Right atrium auricular region (tissue), 2 donors: Measurements from ENCODE around the gene NDUFS8. TPM values are rescaled to one million over a fixed set of nuclear protein-coding genes. Genes with fewer than 3 reads are reported as not detected.
A peak's percentile ranks its signal among the peaks of the same experiment; 100 is the strongest.

Experiments used
- DNase-seq: peaks from one replicate; pipeline ENCODE4 v3.0.0-alpha.2; 2019; ENCODE audit warnings: low spot score
- H3K27ac ChIP-seq, 2 donors: fragments of 200-600 bp; sonication (generic); 1 replicate in 1 of 2; 2 replicates in 1 of 2; pipeline ENCODE4 v1.5.1; 2016 to 2019
- H3K27me3 ChIP-seq, 2 donors: fragments of 200-600 bp; sonication (generic); one replicate each; pipeline versions ENCODE4 v1.5.1 to v1.6.0; 2017 to 2019
- H3K36me3 ChIP-seq: fragments of 200-600 bp; sonication (generic); one replicate; pipeline ENCODE4 v1.5.1; 2016
- H3K4me1 ChIP-seq, 2 donors: fragments of 200-600 bp; sonication (generic); one replicate each; pipeline versions ENCODE4 v1.5.1 to v1.6.0; 2017 to 2019
- H3K4me3 ChIP-seq, 2 donors: fragments of 200-600 bp; sonication (generic); 1 replicate in 1 of 2; 2 replicates in 1 of 2; pipeline ENCODE4 v1.5.1; 2017 to 2019; ENCODE audit warnings: mild to moderate bottlenecking in 1 of 2, moderate library complexity in 1 of 2
- H3K9me3 ChIP-seq, 2 donors: fragments of 200-600 bp; sonication (generic); one replicate each; pipeline ENCODE4 v1.5.1; 2019
- total RNA-seq, 2 donors: library from RNA; depleted of rRNA; stranded (reverse); fragments of >200 nt; gene quantifications; one replicate each; pipeline ENCODE4 v1.1.0, GENCODE V29; 2016
- TF ChIP-seq, protein P1 (sequence below), 2 donors: fragments of 200-600 bp; sonication (generic); IDR thresholded peaks; one replicate each; pipeline ENCODE4 v1.5.1; 2019; ENCODE audit warnings: antibody characterized with exemption in 2 of 2

The NDUFS8 gene
- total RNA-seq, 2 donors from 2014 or later: 436 to 568 TPM

DNA sequence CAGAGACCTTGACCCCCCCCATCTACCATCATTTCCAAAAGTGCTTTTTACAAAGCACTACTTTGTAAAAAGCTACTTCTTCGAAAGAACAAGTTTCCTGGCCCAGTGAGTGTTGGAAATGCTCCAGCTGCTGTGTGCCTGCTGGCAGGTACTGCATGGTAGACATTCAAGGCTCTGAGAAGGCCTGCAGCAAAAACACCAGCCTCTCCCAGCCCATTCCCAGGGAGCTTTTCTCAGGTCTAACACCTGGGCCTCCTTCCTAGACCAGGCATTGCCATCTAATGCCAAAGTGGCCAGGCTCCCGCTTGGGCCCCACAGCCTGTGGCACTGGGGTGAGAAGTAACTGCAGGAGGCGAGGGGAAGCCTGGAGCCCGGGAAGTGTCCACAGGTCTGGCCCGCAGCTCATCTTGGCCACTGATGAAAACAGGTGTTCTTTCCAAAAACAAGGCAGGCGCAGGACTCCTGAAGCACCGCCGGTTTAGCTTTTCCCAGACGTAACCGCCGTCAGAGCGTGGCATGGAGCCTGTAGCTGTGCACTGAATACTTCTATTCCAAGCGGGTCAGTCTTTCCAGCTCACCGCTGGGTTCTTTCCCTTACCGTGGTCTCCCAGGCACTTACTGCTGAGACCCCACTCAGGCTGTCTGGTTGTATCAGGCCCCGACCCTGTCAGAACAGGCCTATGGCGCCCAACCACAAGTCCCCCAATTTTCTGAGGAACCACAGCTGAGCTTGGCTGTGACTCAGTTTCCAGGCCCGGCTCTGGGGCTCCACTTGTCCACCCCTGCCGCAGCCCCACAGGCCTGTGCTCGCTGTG lies 7.1 kb downstream of the NDUFS8 start:
- H3K27me3 ChIP-seq: no peaks in the 10 kb centered on the region
- no peak overlapping the region for H3K4me3 ChIP-seq
- no peaks in the 10 kb centered on the region for H3K9me3 ChIP-seq
- H3K27ac ChIP-seq: peak overlapping the region; percentile 84 to 88
- TF ChIP-seq, protein P1, sequence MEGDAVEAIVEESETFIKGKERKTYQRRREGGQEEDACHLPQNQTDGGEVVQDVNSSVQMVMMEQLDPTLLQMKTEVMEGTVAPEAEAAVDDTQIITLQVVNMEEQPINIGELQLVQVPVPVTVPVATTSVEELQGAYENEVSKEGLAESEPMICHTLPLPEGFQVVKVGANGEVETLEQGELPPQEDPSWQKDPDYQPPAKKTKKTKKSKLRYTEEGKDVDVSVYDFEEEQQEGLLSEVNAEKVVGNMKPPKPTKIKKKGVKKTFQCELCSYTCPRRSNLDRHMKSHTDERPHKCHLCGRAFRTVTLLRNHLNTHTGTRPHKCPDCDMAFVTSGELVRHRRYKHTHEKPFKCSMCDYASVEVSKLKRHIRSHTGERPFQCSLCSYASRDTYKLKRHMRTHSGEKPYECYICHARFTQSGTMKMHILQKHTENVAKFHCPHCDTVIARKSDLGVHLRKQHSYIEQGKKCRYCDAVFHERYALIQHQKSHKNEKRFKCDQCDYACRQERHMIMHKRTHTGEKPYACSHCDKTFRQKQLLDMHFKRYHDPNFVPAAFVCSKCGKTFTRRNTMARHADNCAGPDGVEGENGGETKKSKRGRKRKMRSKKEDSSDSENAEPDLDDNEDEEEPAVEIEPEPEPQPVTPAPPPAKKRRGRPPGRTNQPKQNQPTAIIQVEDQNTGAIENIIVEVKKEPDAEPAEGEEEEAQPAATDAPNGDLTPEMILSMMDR (IDR thresholded peaks at IDR 0.05): no peak
- no peak for DNase-seq
- H3K36me3 ChIP-seq: peaks cover 4% of the 10 kb centered on the region
- H3K4me1 ChIP-seq: peaks cover 0 to 75% of the 10 kb centered on the region in 2 donors

DNA sequence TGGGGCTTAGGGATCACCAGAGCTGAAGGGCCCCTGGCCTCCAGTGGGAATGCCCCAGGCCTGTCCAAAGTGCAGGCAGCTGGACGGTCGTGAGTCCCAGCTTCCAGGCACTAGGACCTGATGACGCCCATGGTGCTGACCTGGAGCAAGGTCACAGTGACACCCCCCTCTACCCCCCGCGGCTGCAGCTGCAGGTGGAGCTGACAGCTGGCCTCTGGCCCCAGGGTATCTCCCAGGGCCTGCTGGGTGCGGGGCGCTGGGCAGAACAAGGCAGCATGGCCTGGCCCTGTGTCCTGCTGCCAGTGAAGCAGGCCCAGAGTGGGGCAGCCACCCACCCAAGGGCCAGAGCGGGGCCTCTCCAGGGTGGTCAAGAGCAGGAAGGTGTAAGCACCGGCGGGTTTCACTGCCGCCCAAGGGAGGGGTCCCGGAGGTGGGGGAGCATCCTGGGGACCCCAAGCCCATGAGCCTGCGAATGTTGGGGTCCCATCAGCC lies 7.8 kb downstream of the NDUFS8 start:
- DNase-seq: no peak
- peaks cover 0 to 68% of the 10 kb centered on the region in 2 donors for H3K4me1 ChIP-seq
- TF ChIP-seq, protein P1 (IDR thresholded peaks at IDR 0.05): no peak

DNA sequence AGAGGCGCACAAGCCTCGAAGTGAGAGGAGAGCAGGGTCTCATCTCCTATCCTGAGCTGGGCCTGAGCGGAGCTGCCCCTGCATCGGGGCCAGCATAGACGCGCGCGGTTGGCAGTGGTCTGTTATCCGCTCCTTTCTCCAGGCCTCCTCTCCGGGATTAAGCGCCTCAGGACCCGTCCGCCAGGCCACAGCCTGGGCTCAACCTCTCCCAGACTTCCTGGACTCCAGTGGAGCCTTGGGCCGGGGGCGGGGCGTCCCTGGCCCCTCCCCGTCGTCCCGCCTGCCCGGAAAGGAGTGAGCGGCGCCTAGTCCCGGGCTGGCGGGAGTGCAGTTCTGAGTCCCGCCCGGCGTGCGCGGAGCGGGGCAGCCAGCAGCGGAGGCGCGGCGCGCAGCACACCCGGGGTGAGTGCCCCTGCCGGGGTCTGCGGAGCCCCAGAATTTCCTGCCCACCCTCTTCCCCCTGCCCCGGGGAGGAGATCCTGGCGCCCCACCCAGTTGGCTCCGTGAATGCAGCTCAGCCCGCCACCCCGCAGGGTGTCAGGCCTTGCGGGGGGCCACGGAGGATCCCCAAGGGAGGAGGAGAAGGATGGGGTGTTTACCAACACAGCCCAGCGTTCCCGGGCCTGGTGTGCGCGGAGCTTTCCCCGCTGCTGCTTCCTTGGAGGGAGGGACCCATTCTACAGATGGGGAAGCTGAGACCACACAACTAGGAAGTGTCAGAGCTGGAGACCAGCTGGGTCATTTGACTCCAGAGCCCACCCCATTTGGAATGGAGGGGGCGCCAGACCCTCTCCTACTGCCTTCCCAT lies 8.4 kb downstream of the NDUFS8 start, which contains the start of gene TCIRG1:
Gene TCIRG1 (plus strand): TSS at position 308 of the 808 bp plus-strand sequence. CDS start 2,247 bp downstream, outside the sequence.
- peak within 1 kb of the TSS; percentile 63 to 72 for H3K4me3 ChIP-seq
- TF ChIP-seq, protein P1 (IDR thresholded peaks at IDR 0.05): no peak
- H3K27me3 ChIP-seq: no peaks in the 10 kb centered on the region
- peak; percentile 91 for DNase-seq
- peaks cover 0 to 64% of the 10 kb centered on the region in 2 donors for H3K4me1 ChIP-seq
- peak within 1 kb of the TSS; percentile 84 to 88 for H3K27ac ChIP-seq
- no peaks in the 10 kb centered on the region for H3K9me3 ChIP-seq
- H3K36me3 ChIP-seq: peaks cover 4% of the 10 kb centered on the region

More for the DNA sequence above, 7.8 kb downstream of the NDUFS8 start:
- no peaks in the 10 kb centered on the region for H3K27me3 ChIP-seq
- peaks cover 4% of the 10 kb centered on the region for H3K36me3 ChIP-seq
- H3K27ac ChIP-seq: peak overlapping the region; percentile 84 to 88
- peak overlapping the region; percentile 63 to 72 for H3K4me3 ChIP-seq
- H3K9me3 ChIP-seq: no peaks in the 10 kb centered on the region

DNA sequence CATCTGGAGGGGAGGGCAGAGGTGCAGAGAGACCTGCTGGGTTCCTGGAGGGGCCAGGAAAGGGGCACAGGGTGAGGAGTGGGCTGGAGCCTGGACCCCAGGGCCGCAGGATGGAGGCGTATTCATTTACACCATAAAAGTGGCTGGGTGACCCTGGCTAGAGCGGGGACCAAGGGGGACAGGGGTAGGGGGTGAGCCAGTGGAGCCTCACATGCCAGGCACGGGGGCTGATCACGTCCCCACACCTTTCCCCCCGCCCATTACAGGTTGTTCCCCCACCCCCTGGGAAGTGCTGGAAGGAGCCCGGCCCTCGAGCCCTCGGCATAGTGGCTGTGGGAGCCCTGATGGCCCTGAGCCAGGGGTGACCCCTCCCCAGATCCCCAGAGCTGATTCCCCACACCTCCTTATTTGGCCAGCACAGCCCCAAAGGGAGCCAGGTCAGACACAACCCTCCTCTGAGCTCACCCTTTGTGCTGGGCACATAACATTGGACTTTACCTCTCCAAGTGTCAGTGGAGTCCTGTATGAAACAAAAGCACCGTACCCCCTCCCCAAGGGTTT lies 9.1 kb downstream of the NDUFS8 start:
- peak overlapping the region; percentile 63 to 72 for H3K4me3 ChIP-seq
- H3K36me3 ChIP-seq: peaks cover 4% of the 10 kb centered on the region
- no peak for DNase-seq
- no peaks in the 10 kb centered on the region for H3K27me3 ChIP-seq
- H3K4me1 ChIP-seq: peaks cover 0 to 57% of the 10 kb centered on the region in 2 donors
- TF ChIP-seq, protein P1 (IDR thresholded peaks at IDR 0.05): no peak
- H3K9me3 ChIP-seq: no peaks in the 10 kb centered on the region
- peak overlapping the region; percentile 84 to 88 for H3K27ac ChIP-seq

DNA sequence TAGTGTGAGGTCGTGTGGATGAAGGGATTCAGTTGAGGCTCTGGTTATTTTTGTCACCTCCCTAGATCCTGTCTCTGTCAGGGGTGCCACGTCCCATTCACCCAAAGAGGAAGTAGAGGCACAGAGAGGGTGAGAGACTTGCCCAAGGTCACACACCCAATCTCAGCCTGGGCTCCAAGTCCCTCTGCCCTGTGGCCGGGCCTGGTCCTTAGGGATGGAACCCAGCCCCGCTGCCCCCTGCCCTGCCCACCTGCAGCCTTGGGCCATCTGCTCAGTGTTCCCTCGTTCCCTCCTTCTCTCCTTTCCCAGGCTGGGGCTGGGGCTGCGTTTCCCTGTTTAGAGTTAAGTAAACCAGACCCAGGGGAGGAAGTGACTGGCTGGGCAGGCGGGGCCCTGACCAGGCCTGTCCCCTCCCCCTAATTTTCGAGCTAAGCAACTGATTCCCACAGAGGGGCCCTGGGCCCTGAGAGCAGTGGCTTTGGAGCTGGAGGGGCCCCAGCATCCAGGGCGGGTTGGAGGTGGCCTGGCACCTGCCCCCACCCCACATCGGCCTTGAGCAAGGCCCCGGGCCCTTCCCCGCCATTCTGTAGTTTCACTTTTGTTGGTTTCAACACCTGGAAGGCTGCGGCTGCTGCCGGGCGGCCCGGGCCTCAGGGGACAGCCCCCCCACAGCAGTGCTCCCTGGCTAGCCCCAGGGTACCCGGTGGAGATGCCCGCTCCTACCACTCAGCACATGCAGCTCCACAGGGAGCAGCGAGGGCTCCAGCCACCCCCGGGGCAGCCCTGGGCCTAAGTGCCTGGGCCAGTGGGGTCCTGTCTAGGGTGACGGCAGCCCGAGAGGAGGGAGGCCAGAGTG lies 9.8 kb downstream of the NDUFS8 start:
- peak; percentile 85 for DNase-seq
- Histone ChIP-seq H3K4me1 (peaks cover 0 to 57% of the 10 kb centered on the region in 2 donors), H3K4me3 (peak overlapping the region; percentile 63 to 72), H3K27ac (peak overlapping the region; percentile 84 to 88), H3K36me3 (peaks cover 3% of the 10 kb centered on the region), H3K27me3 (no peaks in the 10 kb centered on the region), H3K9me3 (no peaks in the 10 kb centered on the region)
- TF ChIP-seq, protein P1 (IDR thresholded peaks at IDR 0.05): no peak
